HEK293 (cell line): ENCODE measurements around the gene ALOX5.

Experiments used
- CTCF ChIA-PET: fragments of 350-600 bp; formaldehyde crosslinking; extraction: SDS; loops from one replicate; lab custom pipeline; 2021; ENCODE audit warnings: antibody characterized with exemption; lab: Yijun Ruan, JAX
- POLR2A ChIA-PET: fragments of 300-600 bp; formaldehyde crosslinking; extraction: SDS; loops from one replicate; lab custom pipeline; 2020; ENCODE audit warnings: antibody characterized with exemption, inconsistent platforms; lab: Yijun Ruan, JAX
- H3K27ac ChIP-seq: fragments of 200-500 bp; sonication (Bioruptor generic); 2 replicates; pipeline ENCODE4 v1.5.1; 2014; ENCODE audit warnings: low read depth, low read length, control low read depth, inconsistent platforms; ENCODE audit errors: extremely low read depth
- H3K36me3 ChIP-seq, 2 experiments: fragments of 200-500 bp in 1 of 2; sonication (Bioruptor generic) in 1 of 2; 1 replicate in 1 of 2; 2 replicates in 1 of 2; pipeline ENCODE4 v1.5.1; 2014 to 2017; ENCODE audit warnings: inconsistent platforms in 2 of 2, low read length in 2 of 2; ENCODE audit not compliant: control insufficient read depth in 2 of 2, insufficient read depth in 1 of 2
- H3K4me1 ChIP-seq: fragments of 200-500 bp; sonication (Bioruptor generic); 2 replicates; pipeline ENCODE4 v1.5.1; 2014; ENCODE audit warnings: mild to moderate bottlenecking, low read length, inconsistent platforms; ENCODE audit not compliant: control insufficient read depth, insufficient read depth
- H3K4me3 ChIP-seq: 2 replicates; pipeline ENCODE4 v1.5.1; 2011; ENCODE audit warnings: low read depth, mild to moderate bottlenecking, control low read depth, low read length, moderate library complexity
- H3K9me3 ChIP-seq: fragments of 200-500 bp; sonication (Bioruptor generic); 2 replicates; pipeline ENCODE4 v1.5.1; 2014; ENCODE audit warnings: low read depth, low read length, inconsistent platforms; ENCODE audit not compliant: control insufficient read depth, insufficient read depth
- GFI1B ChIP-seq: fragments of 450-650 bp; formaldehyde crosslinking; IDR thresholded peaks from 2 replicates; pipeline ENCODE4 v1.5.1; 2016; ENCODE audit warnings: missing biosample characterization, missing genetic modification characterization
- KLF16 ChIP-seq: fragments of 450-650 bp; formaldehyde crosslinking; IDR thresholded peaks from 2 replicates; pipeline ENCODE4 v1.5.1; 2017; ENCODE audit warnings: missing biosample characterization, missing genetic modification characterization
- OVOL3 ChIP-seq: fragments of 450-650 bp; formaldehyde crosslinking; IDR thresholded peaks from 2 replicates; pipeline ENCODE4 v1.5.1; 2016; ENCODE audit warnings: missing biosample characterization, missing genetic modification characterization
- SCRT2 ChIP-seq: fragments of 450-650 bp; formaldehyde crosslinking; IDR thresholded peaks from 2 replicates; pipeline ENCODE4 v1.5.1; 2016; ENCODE audit warnings: missing biosample characterization, missing genetic modification characterization
- TCF7L2 ChIP-seq: IDR thresholded peaks from 2 replicates; pipeline ENCODE4 v1.6.1; 2011; ENCODE audit warnings: low read depth, mild to moderate bottlenecking, inconsistent platforms, low read length, moderate library complexity, borderline replicate concordance
- ZBTB1 ChIP-seq: fragments of 450-650 bp; formaldehyde crosslinking; IDR thresholded peaks from 2 replicates; pipeline ENCODE4 v1.5.1; 2016; ENCODE audit warnings: missing biosample characterization, missing genetic modification characterization
- ZBTB49 ChIP-seq: fragments of 450-650 bp; formaldehyde crosslinking; IDR thresholded peaks from 2 replicates; pipeline ENCODE4 v1.5.1; 2016; ENCODE audit warnings: missing biosample characterization, missing genetic modification characterization, low read depth
- ZNF146 ChIP-seq: fragments of 450-650 bp; formaldehyde crosslinking; IDR thresholded peaks from 2 replicates; pipeline ENCODE4 v1.5.1; 2016; ENCODE audit warnings: missing biosample characterization, missing genetic modification characterization
- ZNF23 ChIP-seq: fragments of 450-650 bp; formaldehyde crosslinking; IDR thresholded peaks from 2 replicates; pipeline ENCODE4 v1.5.1; 2016; ENCODE audit warnings: missing biosample characterization, missing genetic modification characterization, borderline replicate concordance
- ZNF354C ChIP-seq: fragments of 450-650 bp; formaldehyde crosslinking; IDR thresholded peaks from 2 replicates; pipeline ENCODE4 v1.5.1; 2016; ENCODE audit warnings: missing biosample characterization, missing genetic modification characterization, low read depth, borderline replicate concordance
- ZNF366 ChIP-seq: fragments of 450-650 bp; formaldehyde crosslinking; conservative IDR thresholded peaks from 2 replicates; pipeline ENCODE4 v1.5.1; 2016; ENCODE audit warnings: missing biosample characterization, missing genetic modification characterization
- ZNF449 ChIP-seq: fragments of 450-650 bp; formaldehyde crosslinking; IDR thresholded peaks from 2 replicates; pipeline ENCODE4 v1.5.1; 2017; ENCODE audit warnings: missing biosample characterization, mild to moderate bottlenecking, missing genetic modification characterization, moderate library complexity
- ZNF530 ChIP-seq: fragments of 450-650 bp; formaldehyde crosslinking; IDR thresholded peaks from 2 replicates; pipeline ENCODE4 v1.5.1; 2016; ENCODE audit warnings: low read depth, missing biosample characterization, missing genetic modification characterization
- ZNF544 ChIP-seq: fragments of 450-650 bp; formaldehyde crosslinking; IDR thresholded peaks from 2 replicates; pipeline ENCODE4 v1.5.0; 2017; ENCODE audit warnings: missing biosample characterization, missing genetic modification characterization
- ZNF555 ChIP-seq: fragments of 450-650 bp; formaldehyde crosslinking; conservative IDR thresholded peaks from 2 replicates; pipeline ENCODE4 v1.5.1; 2017; ENCODE audit warnings: missing biosample characterization, mild to moderate bottlenecking, missing genetic modification characterization, inconsistent platforms
- ZNF621 ChIP-seq: fragments of 450-650 bp; formaldehyde crosslinking; IDR thresholded peaks from 2 replicates; pipeline ENCODE4 v1.5.1; 2017; ENCODE audit warnings: missing biosample characterization, missing genetic modification characterization
- ZNF639 ChIP-seq: fragments of 450-650 bp; formaldehyde crosslinking; IDR thresholded peaks from 2 replicates; pipeline ENCODE4 v1.5.1; 2016; ENCODE audit warnings: missing biosample characterization, missing genetic modification characterization
- ZNF701 ChIP-seq: fragments of 450-650 bp; formaldehyde crosslinking; IDR thresholded peaks from 2 replicates; pipeline ENCODE4 v1.5.1; 2016; ENCODE audit warnings: missing biosample characterization, missing genetic modification characterization

ALOX5 gene

GRCh38 chr10:45368181-45368580 is 5.8 kb upstream of the ALOX5 start (continued):
- TF ChIP-seq ZNF366 (tag by site-specific recombination), result no peak
- no peak for TF ChIP-seq ZNF701 (tag by site-specific recombination)
- no peak for TF ChIP-seq SCRT2

- Histone ChIP-seq H3K4me1 (no peaks in the 10 kb centered on the region; the same call in 1 of the 2 replicates), H3K9me3 (no peaks in the 10 kb centered on the region), H3K36me3 (no peaks in the 10 kb centered on the region), H3K4me3 (no peak overlapping the region), H3K27ac (no peak overlapping the region)
- ChIA-PET CTCF (no interaction called here), POLR2A (no interaction called here)
- no peak for TF ChIP-seq ZNF354C (tag by site-specific recombination)
- TF ChIP-seq OVOL3 (tag by site-specific recombination), result no peak
- TF ChIP-seq ZNF639 (tag by site-specific recombination), result no peak
- no peak for TF ChIP-seq GFI1B (tag by site-specific recombination)
Measured at GRCh38 chr10:45370202-45370955, 3.6 kb upstream of the ALOX5 start.

GRCh38 chr10:45371560-45371959 is 2.5 kb upstream of the ALOX5 start:
- H3K4me3 ChIP-seq, result no peak overlapping the region
- H3K4me1 ChIP-seq, result no peaks in the 10 kb centered on the region; the same call in 1 of the 2 replicates
- no peak overlapping the region for H3K27ac ChIP-seq
- no peaks in the 10 kb centered on the region for H3K36me3 ChIP-seq
- TF ChIP-seq ZNF621 (tag by site-specific recombination) (no peak), ZNF544 (tag by site-specific recombination) (no peak), ZBTB1 (no peak), ZNF146 (tag by site-specific recombination) (no peak), ZBTB49 (tag by site-specific recombination) (no peak), ZNF555 (no peak), ZNF449 (no peak), ZNF23 (tag by site-specific recombination) (no peak), KLF16 (no peak), ZNF530 (no peak), TCF7L2 (no peak)
- CTCF ChIA-PET, result no interaction called here
- POLR2A ChIA-PET, result no interaction called here
- H3K9me3 ChIP-seq, result no peaks in the 10 kb centered on the region
